Kidney epithelial cell (primary cell): ENCODE results near the gene TEX2. TPM values are rescaled to one million over a fixed set of nuclear protein-coding genes. Genes with fewer than 3 reads are reported as not detected.

Experiments used
- DNase-seq: peaks from one replicate; pipeline ENCODE4 v3.0.0-alpha.2; 2010; ENCODE audit warnings: low read depth
- H3K27me3 ChIP-seq: 2 replicates; pipeline ENCODE4 v1.6.0; 2011; ENCODE audit warnings: low read length; ENCODE audit not compliant: control insufficient read depth, insufficient read depth
- H3K36me3 ChIP-seq: 2 replicates; pipeline ENCODE4 v1.5.1; 2011; ENCODE audit warnings: low read length; ENCODE audit not compliant: control insufficient read depth, insufficient read depth
- H3K4me3 ChIP-seq: 2 replicates; pipeline ENCODE4 v1.5.1; 2011; ENCODE audit warnings: low read depth, mild to moderate bottlenecking, control low read depth, low read length
- total RNA-seq: library from RNA; depleted of rRNA; stranded (reverse); fragments of >200 nt; gene quantifications from 2 replicates; pipeline ENCODE4 v1.2.3, GENCODE V29; 2015
- TF ChIP-seq, protein P1 (sequence below): IDR thresholded peaks from 2 replicates; pipeline ENCODE4 v1.5.1; 2011; ENCODE audit warnings: mild to moderate bottlenecking, moderate library complexity, low read length, control low read depth, inconsistent platforms; ENCODE audit not compliant: insufficient read depth, poor library complexity, severe bottlenecking

TEX2 gene
- total RNA-seq, 1 donor from 2014 or later: 16.5 TPM

DNA sequence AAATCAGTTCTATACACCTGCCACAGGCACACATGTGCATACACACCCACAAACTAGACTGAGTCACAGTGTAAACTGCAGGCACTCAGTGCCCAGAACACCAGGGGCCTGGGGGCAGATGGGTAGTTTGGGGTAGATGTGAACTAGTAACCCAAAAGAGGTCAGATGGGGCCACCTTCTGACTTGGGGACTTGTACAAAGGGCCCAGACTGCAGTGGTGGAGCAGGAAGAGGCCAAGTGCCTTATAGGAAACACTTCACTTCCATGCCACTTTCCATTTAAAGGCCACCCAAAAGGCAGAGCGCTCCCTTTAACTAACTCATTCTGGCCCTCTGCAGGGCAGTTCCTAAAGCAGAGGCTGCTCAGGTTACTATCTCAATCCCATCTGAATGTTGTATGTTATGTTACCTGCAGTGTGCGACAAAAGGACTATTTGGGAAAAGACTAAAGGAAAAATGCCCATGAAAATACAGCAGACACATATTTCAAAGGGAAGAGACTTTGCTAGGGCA is 105.3 kb downstream of the TEX2 start:
- no peak for DNase-seq
- TF ChIP-seq, protein P1, sequence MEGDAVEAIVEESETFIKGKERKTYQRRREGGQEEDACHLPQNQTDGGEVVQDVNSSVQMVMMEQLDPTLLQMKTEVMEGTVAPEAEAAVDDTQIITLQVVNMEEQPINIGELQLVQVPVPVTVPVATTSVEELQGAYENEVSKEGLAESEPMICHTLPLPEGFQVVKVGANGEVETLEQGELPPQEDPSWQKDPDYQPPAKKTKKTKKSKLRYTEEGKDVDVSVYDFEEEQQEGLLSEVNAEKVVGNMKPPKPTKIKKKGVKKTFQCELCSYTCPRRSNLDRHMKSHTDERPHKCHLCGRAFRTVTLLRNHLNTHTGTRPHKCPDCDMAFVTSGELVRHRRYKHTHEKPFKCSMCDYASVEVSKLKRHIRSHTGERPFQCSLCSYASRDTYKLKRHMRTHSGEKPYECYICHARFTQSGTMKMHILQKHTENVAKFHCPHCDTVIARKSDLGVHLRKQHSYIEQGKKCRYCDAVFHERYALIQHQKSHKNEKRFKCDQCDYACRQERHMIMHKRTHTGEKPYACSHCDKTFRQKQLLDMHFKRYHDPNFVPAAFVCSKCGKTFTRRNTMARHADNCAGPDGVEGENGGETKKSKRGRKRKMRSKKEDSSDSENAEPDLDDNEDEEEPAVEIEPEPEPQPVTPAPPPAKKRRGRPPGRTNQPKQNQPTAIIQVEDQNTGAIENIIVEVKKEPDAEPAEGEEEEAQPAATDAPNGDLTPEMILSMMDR: no peak
- no peak overlapping the region for H3K4me3 ChIP-seq
- no peaks in the 10 kb centered on the region for H3K27me3 ChIP-seq
- no peaks in the 10 kb centered on the region for H3K36me3 ChIP-seq

DNA sequence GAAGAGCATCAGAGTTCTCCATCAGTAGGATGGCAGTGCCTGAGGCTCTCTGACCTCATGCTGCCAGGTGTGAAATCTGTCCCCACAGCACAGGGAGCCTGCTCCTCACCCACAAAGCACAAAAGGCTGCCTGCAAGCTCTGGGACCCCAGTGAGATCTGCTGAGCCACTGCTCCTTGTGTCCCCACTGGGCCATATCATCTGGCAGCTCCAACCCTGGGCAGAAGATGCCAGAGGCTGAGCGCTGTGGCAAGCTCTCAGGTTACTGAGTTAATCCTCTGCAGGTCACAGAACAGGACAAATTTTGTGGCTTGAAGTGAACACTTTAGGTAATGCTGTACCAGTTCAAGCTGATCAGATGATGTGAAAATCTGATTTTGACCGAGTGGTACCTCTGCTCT is 106.4 kb downstream of the TEX2 start:
- Histone ChIP-seq H3K27me3 (no peaks in the 10 kb centered on the region), H3K36me3 (no peaks in the 10 kb centered on the region), H3K4me3 (no peak overlapping the region)
- DNase-seq: no peak
- TF ChIP-seq, protein P1: no peak

DNA sequence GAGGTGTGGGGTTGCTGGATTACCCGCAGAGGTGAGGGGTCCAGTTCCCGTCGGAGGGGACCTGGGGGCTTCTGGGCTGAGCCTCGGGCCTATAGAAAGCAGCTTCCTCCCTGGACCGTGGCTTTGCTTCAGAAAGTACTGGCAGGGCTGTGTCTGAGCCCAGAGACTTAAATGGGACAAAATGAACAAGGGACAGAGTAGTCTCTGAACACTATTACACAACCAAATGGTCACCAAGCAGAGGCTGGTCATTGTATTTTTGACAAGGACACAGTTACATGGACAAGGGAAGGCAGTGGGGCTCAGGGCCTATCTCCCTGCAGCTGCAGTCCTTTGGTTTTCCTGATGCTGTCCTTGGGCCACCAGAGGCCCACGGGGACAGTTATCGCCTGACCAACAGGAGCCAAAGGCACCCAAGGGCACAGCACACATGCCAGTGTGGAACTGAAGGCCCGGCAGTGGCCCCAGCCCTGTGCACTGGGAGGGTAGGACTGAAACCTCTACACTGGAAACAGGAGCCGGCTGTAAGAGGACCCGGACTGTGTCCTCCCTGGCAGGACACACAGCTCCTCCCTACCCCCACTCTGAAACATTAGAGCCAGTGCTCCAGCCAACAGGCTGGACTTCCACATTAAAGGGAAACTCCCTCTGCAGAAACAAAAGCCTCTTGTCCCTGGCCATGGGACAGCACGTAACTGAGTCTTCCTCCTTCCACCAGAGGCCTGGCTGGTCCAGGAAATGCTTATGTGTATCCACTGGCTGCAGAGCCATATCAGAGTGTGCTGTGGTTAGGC is 107.1 kb downstream of the TEX2 start:
- no peak for DNase-seq
- TF ChIP-seq, protein P1: no peak
- no peak overlapping the region for H3K4me3 ChIP-seq
- H3K27me3 ChIP-seq: no peaks in the 10 kb centered on the region
- H3K36me3 ChIP-seq: no peaks in the 10 kb centered on the region

DNA sequence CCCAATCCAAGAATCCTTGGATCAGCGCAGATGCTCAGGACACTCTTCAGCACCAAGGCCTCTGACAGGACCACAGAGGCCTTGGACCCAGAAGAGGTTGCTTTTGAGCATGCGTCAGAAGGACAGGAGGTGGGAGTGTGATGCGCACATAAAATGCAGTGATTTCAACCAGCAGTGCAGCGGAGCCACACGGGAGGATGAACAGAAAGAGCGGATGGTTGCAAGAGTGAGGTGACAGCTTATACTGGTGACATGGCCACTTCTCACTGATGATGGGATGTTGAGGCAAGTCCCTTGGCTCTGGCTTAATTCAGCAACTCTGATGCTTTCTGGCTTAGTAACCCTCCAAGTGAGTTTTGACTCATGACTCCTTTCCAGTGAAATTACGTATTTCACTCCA is 107.9 kb downstream of the TEX2 start:
- H3K36me3 ChIP-seq: no peaks in the 10 kb centered on the region
- no peak for DNase-seq
- no peaks in the 10 kb centered on the region for H3K27me3 ChIP-seq
- TF ChIP-seq, protein P1: no peak
- no peak overlapping the region for H3K4me3 ChIP-seq

DNA sequence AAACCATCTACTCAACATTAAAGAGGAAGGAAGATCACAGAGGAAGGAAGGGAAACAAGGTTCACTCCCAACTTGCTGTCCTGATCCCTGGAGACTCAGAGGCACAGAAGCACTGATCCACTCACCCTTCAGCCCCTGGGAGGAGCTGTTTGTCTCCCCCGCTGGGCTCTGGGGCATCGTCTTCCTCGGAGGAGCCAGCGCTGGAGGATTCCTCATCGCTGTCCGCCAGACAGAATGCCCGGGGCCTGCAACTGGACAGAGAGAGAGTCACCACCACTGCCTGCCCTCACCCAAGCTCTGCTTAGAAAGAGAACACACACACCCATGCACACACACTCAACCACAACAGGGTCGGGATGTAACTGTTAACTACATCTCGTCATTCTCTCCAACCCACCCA is 108.3 kb downstream of the TEX2 start:
- Histone ChIP-seq H3K27me3 (no peaks in the 10 kb centered on the region), H3K4me3 (no peak overlapping the region), H3K36me3 (no peaks in the 10 kb centered on the region)
- DNase-seq: no peak
- TF ChIP-seq, protein P1: no peak

DNA sequence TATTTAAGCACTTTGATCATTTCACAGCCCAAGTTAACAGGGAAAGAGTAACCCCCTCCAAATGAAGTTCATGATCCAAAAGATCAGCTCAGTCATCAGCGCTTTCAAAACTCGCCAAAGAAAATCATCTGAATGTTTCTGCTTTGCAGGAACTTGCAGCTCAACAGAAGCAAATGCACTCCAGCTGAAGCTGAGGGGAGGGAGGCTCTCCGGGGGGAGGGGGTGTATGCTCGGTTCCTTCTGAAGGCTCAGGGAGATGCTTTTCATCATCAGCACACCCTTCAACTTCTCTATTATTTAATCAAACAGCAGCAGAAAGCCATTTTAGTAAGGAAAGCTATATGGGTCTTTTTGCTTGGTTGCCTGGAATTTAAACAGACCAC is 108.8 kb downstream of the TEX2 start:
- H3K27me3 ChIP-seq: no peaks in the 10 kb centered on the region
- no peak overlapping the region for H3K4me3 ChIP-seq
- H3K36me3 ChIP-seq: no peaks in the 10 kb centered on the region
- TF ChIP-seq, protein P1: no peak
- DNase-seq: no peak
